Smooth muscle cell (in vitro differentiated cells): ENCODE results near the gene WNT2. TPM values are rescaled to one million over a fixed set of nuclear protein-coding genes. Genes with fewer than 3 reads are reported as not detected.
A peak's percentile ranks its signal among the peaks of the same experiment; 100 is the strongest.

Experiments used
- DNase-seq: peaks from one replicate; lab custom pipeline; 2025; ENCODE audit not compliant: unreplicated experiment; lab: John Stamatoyannopoulos, UW
- H2AFZ ChIP-seq: fragments of 200-600 bp; sonication (generic); 2 replicates; pipeline ENCODE4 v1.6.0; 2016; ENCODE audit warnings: antibody characterized with exemption, low read depth, mild to moderate bottlenecking
- H3F3A ChIP-seq: fragments of 200-600 bp; sonication (generic); 2 replicates; pipeline ENCODE4 v1.6.0; 2017; ENCODE audit warnings: antibody characterized with exemption, low read depth
- H3K27ac ChIP-seq: fragments of 200-600 bp; sonication (generic); 2 replicates; pipeline ENCODE4 v1.5.1; 2016; ENCODE audit warnings: low read depth, mild to moderate bottlenecking
- H3K27me3 ChIP-seq: fragments of 200-600 bp; sonication (generic); 2 replicates; pipeline ENCODE4 v1.6.1; 2016; ENCODE audit warnings: low read depth, mild to moderate bottlenecking
- H3K36me3 ChIP-seq: fragments of 200-600 bp; sonication (generic); 2 replicates; pipeline ENCODE4 v1.5.1; 2016; ENCODE audit warnings: low read depth
- H3K4me1 ChIP-seq: fragments of 200-600 bp; sonication (generic); 2 replicates; pipeline ENCODE4 v1.5.1; 2016; ENCODE audit warnings: low read depth
- H3K4me2 ChIP-seq: fragments of 200-600 bp; sonication (generic); 2 replicates; pipeline ENCODE4 v1.6.0; 2016; ENCODE audit warnings: mild to moderate bottlenecking
- H3K4me3 ChIP-seq: fragments of 200-600 bp; sonication (generic); 2 replicates; pipeline ENCODE4 v1.5.1; 2016; ENCODE audit warnings: mild to moderate bottlenecking
- H3K79me2 ChIP-seq: fragments of 200-600 bp; sonication (generic); 2 replicates; pipeline ENCODE4 v1.6.0; 2016; ENCODE audit warnings: low read depth, mild to moderate bottlenecking
- H3K9ac ChIP-seq: fragments of 200-600 bp; sonication (generic); 2 replicates; pipeline ENCODE4 v1.6.0; 2016; ENCODE audit warnings: low read depth
- H3K9me3 ChIP-seq: fragments of 200-600 bp; sonication (generic); replicated peaks from 2 replicates; pipeline ENCODE4 v1.5.1; 2016; ENCODE audit warnings: low read depth
- H4K20me1 ChIP-seq: fragments of 200-600 bp; sonication (generic); 2 replicates; pipeline ENCODE4 v1.6.0; 2016; ENCODE audit warnings: low read depth
- CTCF ChIP-seq: fragments of 200-600 bp; sonication (generic); IDR thresholded peaks from 2 replicates; pipeline ENCODE4 v1.5.1; 2017; ENCODE audit warnings: borderline replicate concordance, mild to moderate bottlenecking, antibody characterized with exemption; ENCODE audit not compliant: insufficient read depth, poor library complexity, severe bottlenecking
- WGBS: methylation state at CpG from one replicate; pipeline ENCODE4 v1.1.7; 2016; ENCODE audit warnings: low lambda C conversion rate; 5-methylcytosine and 5-hydroxymethylcytosine counted together
- polyA plus RNA-seq: library from polyadenylated mRNA; unstranded; fragments of >200 nt; fragmentation: Nextera tagmentation; extraction: Ambion mirVana; gene quantifications from 2 replicates; pipeline ENCODE4 v1.2.1, GENCODE V29; 2016
- total RNA-seq: library from RNA; depleted of rRNA; stranded (reverse); fragments of >200 nt; gene quantifications from 2 replicates; pipeline ENCODE4 v1.2.3, GENCODE V29; 2014

WNT2 gene
- total and polyA plus RNA-seq, 2 experiments from 2014 or later, result 98.9 to 182 TPM

- Histone ChIP-seq H3K9me3 (no peaks in the 10 kb centered on the region), H3K79me2 (peaks cover 17% of the 10 kb centered on the region), H4K20me1 (no peaks in the 10 kb centered on the region), H3K4me3 (no peak overlapping the region), H3K36me3 (no peaks in the 10 kb centered on the region), H3K4me2 (no peak overlapping the region), H3K27me3 (no peaks in the 10 kb centered on the region), H2AFZ (no peak overlapping the region), H3K27ac (no peak overlapping the region), H3K9ac (no peak overlapping the region), H3K4me1 (no peaks in the 10 kb centered on the region), H3F3A (peaks cover 3% of the 10 kb centered on the region)
- TF ChIP-seq CTCF, result no peak
- WGBS, result 87% methylated on average over 1 of the region's 1 CpG
- no peak for DNase-seq
Measured at GRCh38 chr7:117325836-117326235, 3.0 kb upstream of the WNT2 start.

DNA sequence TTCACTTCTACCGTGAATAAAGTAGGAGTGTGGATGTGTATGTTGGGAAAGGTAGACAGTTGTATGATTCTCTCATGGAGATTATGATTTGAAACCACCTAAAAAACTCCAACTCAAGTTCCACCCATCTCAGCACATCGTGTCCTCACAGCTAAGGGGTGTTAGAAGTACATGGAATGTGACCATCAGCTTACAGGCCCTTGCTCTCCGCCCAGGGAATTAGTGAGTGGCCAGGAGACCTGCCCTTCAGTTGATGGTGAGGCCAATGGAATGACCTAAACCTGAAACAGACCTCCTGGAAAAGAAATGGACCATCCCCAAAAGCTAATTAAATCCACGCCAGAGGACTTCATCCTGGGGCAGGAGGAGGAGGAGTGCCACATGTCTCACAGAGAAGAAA lies 2.1 kb upstream of the WNT2 start:
- Histone ChIP-seq H4K20me1 (no peaks in the 10 kb centered on the region), H3K36me3 (no peaks in the 10 kb centered on the region), H3K27me3 (no peaks in the 10 kb centered on the region), H3F3A (peaks cover 3% of the 10 kb centered on the region), H3K4me3 (peak overlapping the region; percentile 68), H2AFZ (peak overlapping the region; percentile 58), H3K4me2 (peak overlapping the region; percentile 97), H3K9me3 (no peaks in the 10 kb centered on the region), H3K9ac (peak overlapping the region; percentile 39), H3K79me2 (peaks cover 22% of the 10 kb centered on the region), H3K4me1 (no peaks in the 10 kb centered on the region), H3K27ac (peak overlapping the region; percentile 73)
- DNase-seq, result no peak
- TF ChIP-seq CTCF, result no peak
- WGBS, result 59% methylated on average over 4 of the region's 4 CpGs

DNA sequence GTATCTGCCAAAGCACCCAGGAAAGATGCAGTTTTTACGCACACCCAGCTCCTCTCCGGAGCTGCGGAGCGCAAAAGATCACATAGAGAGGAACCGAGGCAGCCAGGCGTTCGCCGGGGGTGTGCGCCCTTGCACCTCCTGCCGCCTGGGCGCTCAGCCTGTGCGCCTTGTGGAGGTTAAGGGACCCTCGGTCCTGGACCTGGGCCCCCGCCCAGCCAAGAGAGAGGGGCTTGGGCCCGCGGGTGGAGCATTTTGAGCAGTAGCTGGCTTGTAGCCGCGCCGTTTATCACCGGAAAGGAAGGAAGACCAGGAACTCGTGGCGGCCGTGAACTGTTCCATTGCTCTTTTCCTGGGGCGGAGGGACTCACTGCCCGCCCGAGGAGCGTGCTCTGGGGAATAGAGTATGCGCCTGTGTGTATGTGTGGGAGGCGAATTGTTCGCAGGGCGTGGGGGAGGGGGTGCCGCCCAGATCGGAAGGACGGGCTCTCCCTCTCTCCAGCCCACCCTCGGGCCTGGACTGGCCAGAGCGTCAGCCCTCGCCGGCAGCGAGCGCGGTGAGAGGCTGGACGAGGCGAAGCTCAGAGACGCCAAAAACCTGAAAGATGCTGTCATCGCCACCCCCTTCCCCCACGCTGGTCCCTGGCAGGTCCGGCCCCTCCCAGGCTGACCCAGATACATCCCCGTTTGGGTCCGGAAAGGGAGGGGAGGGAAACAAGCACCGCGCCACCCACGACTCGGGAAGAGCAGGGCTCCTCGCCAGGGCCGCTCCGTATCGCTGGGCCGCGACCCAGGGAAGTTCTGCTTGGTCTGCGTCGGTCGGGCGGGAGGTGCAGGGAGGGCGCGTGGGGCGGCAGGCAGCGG lies 1.2 kb upstream of the WNT2 start:
- H3K27ac ChIP-seq, result peak overlapping the region; percentile 73

More for the DNA sequence above, 1.2 kb upstream of the WNT2 start:
- peak overlapping the region; percentile 97 for H3K4me2 ChIP-seq
- H2AFZ ChIP-seq, result peak overlapping the region; percentile 58
- H3K4me1 ChIP-seq, result no peaks in the 10 kb centered on the region
- H3K4me3 ChIP-seq, result peak overlapping the region; percentile 68
- H3K79me2 ChIP-seq, result peaks cover 25% of the 10 kb centered on the region
- no peak for TF ChIP-seq CTCF
- no peaks in the 10 kb centered on the region for H3K27me3 ChIP-seq
- no peaks in the 10 kb centered on the region for H4K20me1 ChIP-seq
- H3K36me3 ChIP-seq, result no peaks in the 10 kb centered on the region
- H3F3A ChIP-seq, result peaks cover 3% of the 10 kb centered on the region
- no peaks in the 10 kb centered on the region for H3K9me3 ChIP-seq
- no peak for DNase-seq
- H3K9ac ChIP-seq, result peak overlapping the region; percentile 56
- WGBS, result 1% methylated on average over 52 of the region's 67 CpGs
